ENCODE data around the gene CATSPERB.
"Not testable (repeated sequence)": the region's sequence is repeated elsewhere in the genome, so short reads cannot be mapped to it uniquely, and the experiment has no call there.

Gene CATSPERB

DNA sequence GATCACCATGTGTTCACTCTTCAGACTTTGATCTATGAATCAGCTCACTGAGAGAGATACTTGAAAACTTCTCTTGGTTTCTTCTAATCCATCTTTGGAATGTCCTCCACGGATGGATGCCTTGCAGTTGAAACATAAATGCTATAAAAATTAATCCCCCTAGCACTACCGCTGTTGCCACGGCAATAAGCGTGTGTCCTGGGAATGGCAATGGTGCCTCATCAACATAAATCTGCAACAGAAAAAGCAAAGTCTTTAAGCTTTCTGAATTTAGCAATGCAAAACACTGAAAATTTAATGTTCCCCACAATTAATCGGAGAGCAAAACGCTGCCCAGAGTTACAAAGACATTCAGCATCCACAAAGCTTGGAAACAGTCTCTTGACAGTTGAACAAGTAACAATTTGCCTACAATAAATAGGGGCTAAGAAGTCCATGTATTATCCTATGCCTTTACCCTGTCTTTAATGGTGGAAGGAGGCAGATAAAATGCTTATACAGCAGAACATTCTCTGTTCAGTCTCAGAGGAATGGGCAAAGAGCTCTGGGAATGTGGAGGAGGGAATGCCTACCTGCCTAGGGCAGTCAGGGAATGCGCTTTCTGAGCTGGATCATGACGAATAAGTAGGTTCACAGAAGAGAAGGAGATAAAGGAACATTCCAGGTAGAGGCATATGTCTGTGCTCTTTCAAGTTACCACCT is 150.9 kb downstream of the CATSPERB start:
- H3K27me3 ChIP-seq (ENCODE audit: insufficient read depth, low read length) = peaks cover 5% of the 10 kb centered on the region
- peaks cover 4% of the 10 kb centered on the region for H3K4me1 ChIP-seq (ENCODE audit: insufficient read depth, low read length)
- no peak overlapping the region for H2AFZ ChIP-seq (ENCODE audit: low read depth, low read length)
- H3K36me3 ChIP-seq (ENCODE audit: insufficient read depth, low read length) = no peaks in the 10 kb centered on the region
- no peak overlapping the region for H3K4me3 ChIP-seq (ENCODE audit: low read length)
- peaks cover 2% of the 10 kb centered on the region for H3K9me3 ChIP-seq (ENCODE audit: low read length)

DNA sequence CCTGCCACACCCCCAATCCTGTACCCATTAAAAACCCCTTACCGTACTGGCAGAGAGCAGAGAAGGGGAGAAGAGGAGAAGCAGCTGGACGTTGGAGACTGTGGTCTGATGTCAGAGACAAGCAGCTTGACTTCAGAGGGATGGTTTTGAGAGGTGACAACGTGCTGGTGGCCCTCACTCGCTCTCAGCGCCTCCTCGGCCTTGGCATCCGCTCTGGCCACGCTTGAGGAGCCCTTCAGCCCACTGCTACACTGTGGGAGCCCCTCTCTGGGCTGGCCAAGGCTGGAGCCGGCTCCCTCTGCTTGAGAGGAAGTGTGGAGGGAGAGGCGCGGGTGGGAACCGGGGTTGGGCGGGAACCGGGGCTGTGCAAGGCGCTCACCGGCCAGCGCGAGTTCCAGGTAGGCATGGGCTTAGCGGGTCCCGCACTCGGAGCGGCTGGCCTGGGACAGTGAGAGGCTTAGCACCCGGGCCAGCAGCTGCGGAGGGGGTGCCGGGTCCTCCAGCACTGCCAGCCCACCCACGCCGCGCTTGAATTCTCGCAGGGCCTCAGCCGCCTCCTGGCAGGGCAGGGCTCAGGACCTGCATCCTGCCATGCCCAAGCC is 154.2 kb downstream of the CATSPERB start:
- Histone ChIP-seq H3K36me3 (ENCODE audit: insufficient read depth, low read length) (no peaks in the 10 kb centered on the region), H3K4me1 (ENCODE audit: insufficient read depth, low read length) (peaks cover 4% of the 10 kb centered on the region), H3K27me3 (ENCODE audit: insufficient read depth, low read length) (peaks cover 34% of the 10 kb centered on the region), H2AFZ (ENCODE audit: low read depth, low read length) (no peak overlapping the region), H3K4me3 (ENCODE audit: low read length) (no peak overlapping the region), H3K9me3 (ENCODE audit: low read length) (peaks cover 2% of the 10 kb centered on the region)

DNA sequence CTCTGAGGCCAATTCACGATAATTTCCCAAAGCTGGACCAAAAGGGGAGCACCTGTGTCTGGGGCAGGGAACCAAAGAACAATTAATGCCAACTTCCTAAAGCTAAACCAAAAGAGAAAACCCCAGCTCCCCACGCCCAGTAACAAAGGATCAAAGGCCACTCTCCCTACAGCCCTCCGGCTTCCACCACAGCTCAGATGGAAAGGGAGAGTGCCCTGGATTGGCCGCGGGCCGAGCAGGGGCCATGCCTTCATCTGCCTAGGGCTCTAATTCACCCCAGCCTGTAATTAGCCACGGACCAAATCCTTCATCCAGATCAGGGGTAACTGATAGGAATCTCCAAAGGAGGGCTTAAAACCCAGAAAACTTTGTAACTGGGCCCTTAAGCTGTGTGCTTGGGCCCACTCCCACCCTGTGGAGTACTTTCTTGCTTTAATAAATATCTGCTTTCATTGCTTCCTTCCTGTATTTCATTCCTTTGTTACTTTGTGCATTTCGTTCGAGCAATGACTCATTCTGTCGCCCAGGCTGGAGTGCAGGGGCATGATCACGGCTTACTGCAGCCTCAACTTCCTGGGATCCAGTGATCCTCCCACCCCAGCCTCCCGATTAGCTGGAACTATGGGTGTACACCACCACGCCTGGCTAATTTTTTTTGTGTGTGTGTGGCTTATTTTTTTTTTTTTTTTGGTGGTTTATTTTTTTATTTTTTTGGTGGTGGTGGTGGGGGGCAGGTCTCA is 156.2 kb downstream of the CATSPERB start:
- peaks cover 2% of the 10 kb centered on the region for H3K9me3 ChIP-seq (ENCODE audit: low read length)
- H3K4me3 ChIP-seq (ENCODE audit: low read length) = no peak overlapping the region
- H2AFZ ChIP-seq (ENCODE audit: low read depth, low read length) = no peak overlapping the region
- no peaks in the 10 kb centered on the region for H3K36me3 ChIP-seq (ENCODE audit: insufficient read depth, low read length)
- peaks cover 34% of the 10 kb centered on the region for H3K27me3 ChIP-seq (ENCODE audit: insufficient read depth, low read length)
- no peaks in the 10 kb centered on the region for H3K4me1 ChIP-seq (ENCODE audit: insufficient read depth, low read length)

DNA sequence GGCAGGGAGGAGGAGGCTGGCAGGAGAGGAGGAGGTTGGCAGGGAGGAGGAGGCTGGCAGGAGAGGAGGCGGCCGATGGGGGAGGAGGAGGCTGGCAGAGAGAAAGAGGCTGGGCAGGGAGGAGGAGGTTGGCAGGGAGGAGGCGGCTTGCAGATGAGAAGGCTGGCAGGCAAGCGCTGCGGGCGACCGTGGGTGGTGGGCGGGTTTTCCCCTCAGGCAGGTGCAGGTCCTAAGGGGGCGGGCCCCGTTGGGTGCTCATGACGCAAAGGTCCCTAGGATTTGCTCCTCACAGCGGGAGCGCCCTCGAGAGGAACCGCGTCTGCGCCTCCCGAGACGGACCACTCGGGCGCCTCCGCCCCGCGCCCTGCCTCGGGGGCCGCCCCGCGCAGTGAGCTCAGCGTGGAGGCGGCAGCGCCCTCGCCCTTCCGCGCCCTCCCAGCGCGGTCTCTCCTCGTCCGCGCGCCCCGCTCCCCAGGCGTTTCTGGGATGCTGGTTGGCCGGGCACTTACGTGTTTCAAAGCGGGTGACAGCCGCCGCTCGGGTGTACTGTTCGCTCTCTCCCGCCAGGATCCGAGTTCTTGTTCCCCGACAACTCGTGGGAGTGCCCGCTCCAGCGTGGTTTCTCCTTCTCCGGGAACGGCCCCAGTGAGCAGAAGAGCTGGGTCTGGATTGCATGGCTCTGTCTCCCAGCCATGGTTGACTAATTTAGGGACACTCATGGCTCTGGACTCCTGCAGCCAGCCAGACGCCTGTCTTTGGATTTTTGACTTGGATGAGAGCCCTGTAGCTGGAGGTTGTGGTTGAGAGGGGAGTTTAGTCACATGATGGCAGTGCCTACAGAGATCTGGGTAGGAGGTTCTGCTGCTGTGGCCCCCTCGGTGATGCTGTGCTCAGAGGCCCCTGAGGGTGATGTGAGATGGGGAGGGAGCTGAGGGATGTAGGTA is 157.7 kb downstream of the CATSPERB start:
- Histone ChIP-seq H3K4me1 (ENCODE audit: insufficient read depth, low read length) (no peaks in the 10 kb centered on the region), H3K36me3 (ENCODE audit: insufficient read depth, low read length) (no peaks in the 10 kb centered on the region), H2AFZ (ENCODE audit: low read depth, low read length) (peak overlapping the region; percentile 34), H3K27me3 (ENCODE audit: insufficient read depth, low read length) (peaks cover 34% of the 10 kb centered on the region), H3K4me3 (ENCODE audit: low read length) (no peak overlapping the region), H3K9me3 (ENCODE audit: low read length) (peaks cover 2% of the 10 kb centered on the region)

DNA sequence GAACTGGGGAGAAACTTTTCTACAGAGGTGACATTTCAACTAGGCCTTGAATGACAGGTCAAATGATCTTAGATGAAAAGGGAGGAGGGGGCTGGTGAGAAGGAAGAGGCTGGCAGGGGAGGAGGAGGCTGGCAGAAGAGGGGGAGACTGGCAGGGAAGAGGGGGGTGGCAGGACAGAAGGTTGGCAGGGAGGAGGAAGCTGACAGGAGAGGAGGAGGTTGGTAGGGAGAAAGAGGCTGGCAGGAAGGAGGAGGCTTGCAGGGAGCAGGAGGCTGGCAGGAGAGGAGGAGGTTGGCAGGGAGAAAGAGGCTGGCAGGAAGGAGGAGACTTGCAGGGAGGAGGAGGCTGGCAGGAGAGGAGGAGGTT is 158.4 kb downstream of the CATSPERB start:
- Histone ChIP-seq H3K4me3 (ENCODE audit: low read length) (no peak overlapping the region), H3K36me3 (ENCODE audit: insufficient read depth, low read length) (no peaks in the 10 kb centered on the region), H3K27me3 (ENCODE audit: insufficient read depth, low read length) (peaks cover 36% of the 10 kb centered on the region), H3K4me1 (ENCODE audit: insufficient read depth, low read length) (no peaks in the 10 kb centered on the region), H2AFZ (ENCODE audit: low read depth, low read length) (no peak overlapping the region), H3K9me3 (ENCODE audit: low read length) (peaks cover 2% of the 10 kb centered on the region)

DNA sequence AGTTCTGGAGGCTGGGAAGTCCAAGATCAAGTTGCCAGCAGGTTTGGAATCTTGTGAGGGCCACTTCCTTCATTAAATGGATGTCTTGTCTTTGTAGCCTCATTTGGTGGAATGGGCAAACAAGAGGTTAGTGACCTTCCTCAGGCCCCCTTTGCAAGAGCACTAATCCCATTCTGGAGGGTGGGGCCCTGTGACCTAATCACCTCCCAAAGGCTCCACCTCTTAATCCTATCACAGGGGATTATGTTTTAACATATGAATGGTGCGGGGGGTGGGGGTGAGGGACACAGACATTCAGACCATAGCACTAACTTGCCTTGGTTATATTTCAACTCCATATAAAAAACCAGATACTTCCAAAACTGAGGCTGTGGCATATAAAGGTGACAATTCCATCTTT is 161.9 kb downstream of the CATSPERB start:
- no peaks in the 10 kb centered on the region for H3K36me3 ChIP-seq (ENCODE audit: insufficient read depth, low read length)
- H3K9me3 ChIP-seq (ENCODE audit: low read length) = no peaks in the 10 kb centered on the region
- peaks cover 22% of the 10 kb centered on the region for H3K27me3 ChIP-seq (ENCODE audit: insufficient read depth, low read length)
- no peak overlapping the region for H3K4me3 ChIP-seq (ENCODE audit: low read length)
- no peak overlapping the region for H2AFZ ChIP-seq (ENCODE audit: low read depth, low read length)
- no peaks in the 10 kb centered on the region for H3K4me1 ChIP-seq (ENCODE audit: insufficient read depth, low read length)

DNA sequence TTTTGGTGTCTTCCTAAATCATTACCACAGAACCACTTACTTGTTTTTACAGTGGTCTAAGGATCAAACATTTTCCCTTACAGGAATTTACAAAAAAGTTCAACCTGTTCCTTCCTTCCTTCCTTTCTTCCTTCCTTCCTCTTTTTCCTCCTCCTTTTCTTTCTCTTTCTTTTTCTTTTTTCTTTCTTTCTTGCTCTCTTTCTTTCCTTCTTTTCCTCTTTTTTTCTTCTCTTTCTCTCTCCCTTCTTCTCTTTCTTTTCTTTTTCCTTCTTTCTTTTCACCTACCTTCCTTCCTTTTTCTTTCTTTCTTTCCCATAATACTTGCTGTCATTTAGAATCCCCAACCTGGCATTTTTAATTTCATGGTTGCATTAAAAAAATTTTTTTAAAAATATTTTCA is 162.6 kb downstream of the CATSPERB start:
- H3K4me1 ChIP-seq (ENCODE audit: insufficient read depth, low read length) = no peaks in the 10 kb centered on the region
- no peak overlapping the region for H2AFZ ChIP-seq (ENCODE audit: low read depth, low read length)
- H3K36me3 ChIP-seq (ENCODE audit: insufficient read depth, low read length) = no peaks in the 10 kb centered on the region
- H3K27me3 ChIP-seq (ENCODE audit: insufficient read depth, low read length) = peaks cover 15% of the 10 kb centered on the region
- no peak overlapping the region for H3K4me3 ChIP-seq (ENCODE audit: low read length)
- no peaks in the 10 kb centered on the region for H3K9me3 ChIP-seq (ENCODE audit: low read length)

DNA sequence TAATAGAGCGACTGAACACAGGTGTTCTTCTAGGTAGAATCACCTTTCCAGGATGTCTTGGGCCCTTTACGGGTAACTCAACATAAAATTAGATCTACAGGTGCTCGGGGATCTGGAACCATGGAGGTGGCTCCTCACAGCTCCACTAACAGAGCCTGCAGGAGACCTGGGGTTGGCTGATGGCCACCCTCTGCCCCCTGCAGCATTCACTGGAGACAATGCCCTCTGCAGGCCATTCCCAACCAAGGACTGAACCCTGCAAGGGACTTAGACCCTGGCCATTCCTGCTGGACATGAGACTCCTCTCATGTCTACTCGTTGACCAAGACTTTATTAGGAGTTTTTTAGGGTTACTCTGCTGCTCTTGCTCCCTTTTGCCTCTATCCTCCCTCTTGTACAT is 163.3 kb downstream of the CATSPERB start:
- H3K27me3 ChIP-seq (ENCODE audit: insufficient read depth, low read length) = peaks cover 9% of the 10 kb centered on the region
- no peak overlapping the region for H3K4me3 ChIP-seq (ENCODE audit: low read length)
- no peaks in the 10 kb centered on the region for H3K36me3 ChIP-seq (ENCODE audit: insufficient read depth, low read length)
- H2AFZ ChIP-seq (ENCODE audit: low read depth, low read length) = no peak overlapping the region
- H3K4me1 ChIP-seq (ENCODE audit: insufficient read depth, low read length) = no peaks in the 10 kb centered on the region
- H3K9me3 ChIP-seq (ENCODE audit: low read length) = no peaks in the 10 kb centered on the region

DNA sequence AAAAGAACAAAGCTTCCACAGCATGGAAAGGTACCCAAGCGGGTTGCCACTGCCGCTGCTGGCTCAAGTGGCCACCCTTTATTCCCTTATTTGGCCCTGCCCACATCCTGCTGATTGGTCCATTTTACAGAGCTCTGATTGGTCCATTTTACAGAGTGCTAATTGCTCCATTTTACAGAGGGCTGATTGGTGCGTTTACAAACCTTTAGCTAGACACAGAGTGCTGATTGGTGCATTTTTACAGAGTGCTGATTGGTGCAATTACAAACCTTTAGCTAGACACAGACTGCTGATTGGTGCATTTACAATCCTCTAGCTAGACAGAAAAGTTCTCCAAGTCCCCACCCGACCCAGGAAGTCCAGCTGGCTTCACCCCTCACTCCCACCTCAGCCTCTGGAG is 164.1 kb downstream of the CATSPERB start:
- not testable (repeated sequence) for H2AFZ ChIP-seq (ENCODE audit: low read depth, low read length); H3K4me3 ChIP-seq (ENCODE audit: low read length); H3K4me1 ChIP-seq (ENCODE audit: insufficient read depth, low read length); H3K27me3 ChIP-seq (ENCODE audit: insufficient read depth, low read length); H3K36me3 ChIP-seq (ENCODE audit: insufficient read depth, low read length); H3K9me3 ChIP-seq (ENCODE audit: low read length)

DNA sequence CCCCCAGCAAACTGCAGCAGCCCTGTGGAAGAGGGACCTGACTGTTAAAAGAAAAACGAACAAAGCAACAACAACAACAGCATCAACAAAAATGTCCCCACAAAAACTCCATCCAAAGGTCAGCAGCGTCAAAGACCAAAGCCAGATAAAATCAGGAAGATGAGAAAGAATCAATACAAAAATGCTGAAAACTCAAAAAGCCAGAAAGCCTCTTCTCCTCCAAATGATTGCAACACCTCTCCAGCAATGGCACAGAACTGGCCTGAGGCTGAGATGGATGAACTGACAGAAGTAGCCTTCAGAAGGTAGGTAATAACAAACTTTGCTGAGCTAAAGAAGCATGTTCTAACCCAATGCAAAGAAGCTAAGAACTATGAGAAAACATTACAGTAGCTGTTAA is 176.4 kb downstream of the CATSPERB start:
- H3K36me3 ChIP-seq (ENCODE audit: insufficient read depth, low read length) = no peaks in the 10 kb centered on the region
- H3K4me3 ChIP-seq (ENCODE audit: low read length) = no peak overlapping the region
- no peaks in the 10 kb centered on the region for H3K4me1 ChIP-seq (ENCODE audit: insufficient read depth, low read length)
- H2AFZ ChIP-seq (ENCODE audit: low read depth, low read length) = no peak overlapping the region
- no peaks in the 10 kb centered on the region for H3K9me3 ChIP-seq (ENCODE audit: low read length)
- no peaks in the 10 kb centered on the region for H3K27me3 ChIP-seq (ENCODE audit: insufficient read depth, low read length)

DNA sequence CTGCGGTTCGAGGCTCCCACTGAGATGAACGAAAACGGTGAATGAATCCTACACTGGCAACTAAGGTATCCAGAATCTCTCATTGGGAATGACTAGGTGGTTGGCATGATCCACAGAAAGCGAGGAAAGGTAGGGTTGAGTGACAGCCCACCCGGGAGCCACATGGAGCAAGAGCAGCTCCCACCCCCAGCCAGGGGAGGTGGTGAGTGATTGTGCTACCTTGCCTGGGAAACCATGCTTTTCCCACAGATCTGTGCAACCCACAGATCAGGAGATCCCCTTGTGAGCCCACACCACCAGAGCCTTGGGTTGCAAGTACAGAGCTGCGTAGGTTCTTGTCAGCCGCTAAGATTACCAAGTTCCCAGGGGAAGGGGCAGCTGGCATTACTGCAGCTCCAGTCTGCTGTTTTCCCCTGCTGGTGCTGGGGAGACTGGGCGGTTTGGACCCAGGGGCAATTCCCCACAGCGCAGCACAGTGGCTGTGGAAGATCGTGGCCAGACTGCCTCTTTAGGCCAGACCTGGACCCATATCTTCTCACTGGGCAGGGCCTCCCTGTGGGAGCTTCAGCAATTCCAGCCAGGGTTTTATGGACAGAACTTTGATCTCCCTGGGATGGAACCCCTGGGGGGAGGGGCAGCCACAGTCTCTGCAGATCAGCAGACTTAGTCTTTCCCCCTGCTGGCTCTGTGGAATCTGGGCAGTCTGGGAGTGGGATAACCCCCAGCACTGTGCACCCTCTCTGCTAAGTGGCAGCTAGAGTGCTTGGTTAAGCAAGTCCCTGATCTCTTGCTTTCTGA is 177.2 kb downstream of the CATSPERB start:
- no peak overlapping the region for H3K4me3 ChIP-seq (ENCODE audit: low read length)
- H3K27me3 ChIP-seq (ENCODE audit: insufficient read depth, low read length) = no peaks in the 10 kb centered on the region
- H3K9me3 ChIP-seq (ENCODE audit: low read length) = no peaks in the 10 kb centered on the region
- no peaks in the 10 kb centered on the region for H3K36me3 ChIP-seq (ENCODE audit: insufficient read depth, low read length)
- H2AFZ ChIP-seq (ENCODE audit: low read depth, low read length) = no peak overlapping the region
- no peaks in the 10 kb centered on the region for H3K4me1 ChIP-seq (ENCODE audit: insufficient read depth, low read length)

DNA sequence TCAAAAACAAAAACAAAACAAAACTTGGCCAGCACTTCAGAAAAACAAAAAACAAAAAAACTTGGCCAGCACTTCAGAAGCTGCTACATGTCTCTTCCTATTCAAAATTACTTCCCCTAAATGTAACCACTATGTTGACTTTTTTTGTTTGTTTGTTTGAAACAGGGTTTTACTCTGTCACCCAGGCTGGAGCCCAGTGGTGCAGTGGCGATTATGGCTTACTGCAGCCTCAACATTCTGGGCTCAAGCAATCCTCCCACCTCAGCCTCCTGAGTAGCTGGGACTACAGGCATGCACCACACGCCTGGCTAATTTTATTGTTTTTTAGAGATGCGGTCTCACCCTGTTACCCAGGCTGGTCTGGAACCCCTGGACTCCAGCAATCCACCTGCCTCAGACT is 183.8 kb downstream of the CATSPERB start:
- Histone ChIP-seq H3K9me3 (ENCODE audit: low read length) (no peaks in the 10 kb centered on the region), H3K27me3 (ENCODE audit: insufficient read depth, low read length) (no peaks in the 10 kb centered on the region), H2AFZ (ENCODE audit: low read depth, low read length) (no peak overlapping the region), H3K36me3 (ENCODE audit: insufficient read depth, low read length) (no peaks in the 10 kb centered on the region), H3K4me3 (ENCODE audit: low read length) (no peak overlapping the region), H3K4me1 (ENCODE audit: insufficient read depth, low read length) (no peaks in the 10 kb centered on the region)

Measured in neuron (in vitro differentiated cells).